HEK293T (cell line): ENCODE data around the gene ZNF609.

ENCODE experiments used
- ARNT ChIP-seq: fragments of 450-650 bp; IDR thresholded peaks from 2 replicates; pipeline ENCODE4 v1.6.1; 2017; ENCODE audit warnings: mild to moderate bottlenecking
- BHLHE40 ChIP-seq: fragments of 450-650 bp; IDR thresholded peaks from 2 replicates; pipeline ENCODE4 v1.6.1; 2016; ENCODE audit warnings: mild to moderate bottlenecking, moderate library complexity, borderline replicate concordance
- ELF4 ChIP-seq: fragments of 450-650 bp; IDR thresholded peaks from 2 replicates; pipeline ENCODE4 v1.6.1; 2017; ENCODE audit warnings: antibody characterized with exemption
- L3MBTL2 ChIP-seq: fragments of 450-650 bp; conservative IDR thresholded peaks from 2 replicates; pipeline ENCODE4 v1.6.1; 2016; ENCODE audit warnings: mild to moderate bottlenecking
- NFRKB ChIP-seq: fragments of 450-650 bp; IDR thresholded peaks from 2 replicates; pipeline ENCODE4 v1.6.1; 2016; ENCODE audit warnings: mild to moderate bottlenecking, moderate library complexity
- SP1 ChIP-seq: fragments of 450-650 bp; IDR thresholded peaks from 2 replicates; pipeline ENCODE4 v1.6.1; 2017
- SUZ12 ChIP-seq: fragments of 450-650 bp; IDR thresholded peaks from 2 replicates; pipeline ENCODE4 v1.6.1; 2016; ENCODE audit warnings: mild to moderate bottlenecking
- ZNF384 ChIP-seq: fragments of 450-650 bp; IDR thresholded peaks from 2 replicates; pipeline ENCODE4 v1.6.1; 2016

GRCh38 chr15:64507845-64508244, 47.5 kb downstream of the ZNF609 start:
- TF ChIP-seq ZNF384 (no peak), L3MBTL2 (no peak), SUZ12 (no peak), ELF4 (no peak), BHLHE40 (no peak), NFRKB (no peak), SP1 (no peak), ARNT (no peak)
